Amniotic epithelial cell (primary cell): Measurements from ENCODE around the gene PIK3CB.

Source experiments
- DNase-seq: peaks from one replicate; pipeline ENCODE4 v3.0.0-alpha.2; 2010; ENCODE audit warnings: low read depth

PIK3CB gene

DNA sequence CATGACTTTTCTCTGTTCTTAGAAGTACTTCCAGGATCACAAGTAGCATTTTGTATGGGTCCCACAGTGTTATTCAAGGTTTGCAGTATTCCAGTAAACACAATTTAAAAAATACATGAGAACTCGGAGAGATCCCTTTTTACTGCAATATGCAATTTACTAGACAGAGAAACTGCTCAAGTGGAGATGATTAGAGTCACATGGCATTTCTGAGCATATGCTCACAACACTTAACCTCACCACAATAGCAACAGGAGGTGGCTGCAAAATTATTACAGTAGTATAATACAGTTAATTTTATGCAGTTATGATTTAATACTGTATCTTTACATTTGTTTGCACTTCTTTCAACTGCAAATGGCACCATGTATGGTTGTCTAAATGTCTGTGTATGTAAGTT, 87.5 kb downstream of the PIK3CB start:
- no peak for DNase-seq

DNA sequence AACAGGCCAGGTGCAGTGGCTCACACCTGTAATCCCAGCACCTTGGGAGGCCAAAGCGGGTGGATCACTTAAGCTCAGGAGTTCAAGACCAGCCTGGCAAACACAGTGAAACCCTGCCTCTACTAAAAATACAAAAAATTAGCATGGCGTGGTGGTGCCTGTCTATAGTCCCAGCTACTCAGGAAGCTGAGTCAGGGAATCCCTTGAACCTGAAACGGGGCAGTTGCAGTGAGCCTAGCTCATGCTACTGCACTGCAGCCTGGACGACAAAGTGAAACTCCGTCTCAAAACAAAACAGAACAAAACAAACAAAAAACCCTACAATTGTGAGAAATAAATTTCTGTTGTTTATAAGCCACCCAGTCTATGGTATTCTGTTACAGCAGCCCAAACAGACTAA, 94.7 kb downstream of the PIK3CB start:
- DNase-seq: no peak

DNA sequence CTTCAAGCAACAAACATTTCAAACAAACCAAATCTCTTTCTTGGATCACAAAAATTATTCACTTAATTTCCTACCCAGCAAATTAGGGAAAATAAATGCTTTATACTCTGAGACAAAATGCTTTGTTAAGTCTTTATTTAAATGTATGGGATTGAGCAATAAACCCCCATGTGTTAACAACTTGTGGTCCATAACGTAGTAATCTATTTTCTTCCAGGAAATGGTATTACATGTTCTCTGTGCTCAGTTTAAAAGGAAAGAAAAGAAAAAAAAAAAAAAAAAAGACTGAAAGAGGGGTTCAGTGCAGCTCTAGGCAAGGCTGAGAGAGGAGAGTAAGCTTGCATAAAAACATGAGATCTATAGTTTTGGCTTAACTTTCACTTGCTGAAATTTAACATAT, 102.3 kb downstream of the PIK3CB start:
- peak; percentile 7 for DNase-seq

DNA sequence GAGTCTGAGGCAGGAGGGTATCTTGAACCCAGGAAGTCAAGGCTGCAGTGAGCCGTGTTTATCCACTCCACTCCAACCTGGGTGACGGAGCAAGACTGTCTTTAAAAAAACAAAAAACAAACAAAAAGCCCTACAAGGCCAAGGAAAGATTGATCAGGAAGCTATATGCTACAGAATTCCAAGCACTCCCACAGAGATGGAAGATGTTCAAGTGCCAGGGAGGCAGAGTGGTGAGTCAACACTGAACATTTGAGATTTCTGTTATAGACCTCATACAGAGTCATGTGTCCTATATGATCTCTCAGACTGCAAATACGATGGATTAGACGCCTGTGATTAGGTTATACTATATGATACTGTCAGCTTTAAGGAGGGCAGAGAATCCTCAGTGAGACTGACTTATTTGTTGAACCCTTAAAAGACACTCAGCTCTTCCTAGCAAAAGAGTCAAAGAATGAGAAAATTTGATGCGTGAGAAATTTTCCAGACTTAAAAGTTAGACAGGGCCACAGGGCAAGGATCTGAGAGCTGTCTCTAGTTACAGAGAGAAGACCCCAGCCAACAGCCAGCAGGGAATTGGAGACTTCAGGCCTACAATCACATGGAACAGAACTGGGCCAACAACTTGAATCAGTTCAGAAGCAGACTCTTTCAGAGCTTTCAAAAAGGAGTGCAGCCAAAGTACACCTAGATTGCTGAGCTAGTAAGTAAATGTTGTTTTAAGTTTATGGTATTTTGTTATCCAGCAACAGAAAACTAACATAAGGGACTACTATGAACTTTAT, 107.6 kb downstream of the PIK3CB start:
- DNase-seq: peak; percentile 18

DNA sequence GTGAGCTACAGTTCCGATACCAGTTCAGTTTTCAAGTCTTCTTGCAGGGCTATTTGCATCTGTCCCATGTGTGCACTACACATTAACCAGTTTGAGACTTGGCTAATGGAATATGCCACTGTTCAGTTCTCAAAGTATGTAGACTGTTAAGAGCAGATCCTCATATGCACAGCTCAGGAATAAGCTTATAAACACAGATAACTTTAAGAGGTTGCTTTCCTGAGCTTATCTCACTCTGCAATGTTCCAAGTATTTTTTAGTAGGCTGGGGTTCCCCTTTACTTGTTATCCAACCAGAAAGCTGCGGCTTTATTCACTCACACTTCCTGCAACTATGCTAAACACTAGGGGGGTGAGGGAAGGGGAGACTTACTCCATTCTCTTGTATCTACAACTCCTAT, 108.7 kb downstream of the PIK3CB start:
- DNase-seq: peak; percentile 28

DNA sequence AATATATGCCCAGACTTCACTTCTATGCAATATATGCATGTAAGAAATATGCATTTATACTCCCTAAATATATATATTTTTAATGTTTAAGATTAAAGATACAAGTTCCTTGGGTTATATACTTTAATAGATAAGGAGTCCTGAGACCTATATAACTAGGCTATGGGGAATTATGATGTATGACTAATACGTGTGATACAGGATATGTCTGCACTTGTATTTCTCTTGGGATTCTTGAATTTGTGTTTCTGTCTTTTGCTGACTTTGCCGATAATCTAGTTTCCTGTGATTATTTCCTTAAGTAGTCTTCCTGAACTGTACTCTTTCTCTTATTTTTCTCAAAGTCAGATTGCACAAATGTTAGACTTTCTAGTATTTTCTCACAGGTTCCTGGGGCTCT, 109.6 kb downstream of the PIK3CB start:
- DNase-seq: no peak

DNA sequence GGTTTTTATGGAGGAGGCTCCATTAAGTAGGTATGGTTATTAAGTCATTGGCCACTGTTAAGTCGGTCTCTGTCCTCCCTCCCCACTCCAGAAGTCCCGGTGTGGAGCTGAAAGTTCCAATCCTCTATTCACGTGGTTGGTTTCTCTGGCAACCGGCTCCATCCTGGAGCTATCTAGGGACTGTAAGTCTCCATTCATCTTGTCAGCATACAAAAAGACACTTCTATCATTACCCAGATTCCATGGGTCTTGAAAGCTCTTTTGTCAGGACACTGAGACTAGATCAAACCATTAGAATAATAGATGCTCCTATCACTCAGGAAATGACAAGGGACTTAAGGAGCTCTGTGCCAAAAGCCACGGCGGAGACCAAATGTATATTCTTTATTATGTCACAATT, 110.3 kb downstream of the PIK3CB start:
- no peak for DNase-seq

DNA sequence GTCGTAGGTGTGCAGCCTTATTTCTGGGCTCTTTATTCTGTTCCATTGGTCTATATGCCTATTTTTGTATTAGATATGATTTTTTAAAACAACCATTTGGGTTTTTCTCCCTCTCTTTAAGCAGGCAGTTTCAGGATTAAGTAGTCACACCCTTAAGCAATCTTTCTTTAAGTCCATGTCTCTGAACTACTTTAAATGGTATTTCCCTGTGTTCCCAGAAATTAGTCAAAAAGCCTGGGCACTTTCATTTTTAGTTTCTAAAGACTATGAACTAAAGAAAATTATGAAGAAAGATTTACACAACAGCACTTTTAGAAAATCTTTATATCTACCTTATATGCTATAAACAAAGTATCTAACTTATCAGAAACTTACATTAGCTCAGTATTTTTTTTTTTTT, 115.9 kb downstream of the PIK3CB start:
- DNase-seq: no peak

DNA sequence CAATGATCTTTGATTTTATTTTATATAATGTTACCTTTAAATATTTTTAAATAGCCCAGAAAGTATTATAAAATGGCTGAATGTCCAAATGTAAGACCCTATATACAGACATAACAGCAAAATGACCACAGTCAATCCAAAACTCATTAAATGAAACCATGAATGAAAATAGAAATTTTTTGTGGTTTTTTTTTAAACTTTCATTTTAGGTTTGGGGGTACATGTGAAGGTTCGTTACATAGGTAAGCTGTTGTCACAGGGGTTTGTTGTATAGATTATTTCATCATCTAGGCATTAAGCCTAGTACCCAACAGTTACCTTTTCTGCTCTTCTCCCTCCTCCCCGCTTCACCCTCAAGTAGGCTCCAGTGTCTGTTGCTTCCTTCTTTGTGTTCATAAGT, 117.4 kb downstream of the PIK3CB start:
- DNase-seq: no peak

DNA sequence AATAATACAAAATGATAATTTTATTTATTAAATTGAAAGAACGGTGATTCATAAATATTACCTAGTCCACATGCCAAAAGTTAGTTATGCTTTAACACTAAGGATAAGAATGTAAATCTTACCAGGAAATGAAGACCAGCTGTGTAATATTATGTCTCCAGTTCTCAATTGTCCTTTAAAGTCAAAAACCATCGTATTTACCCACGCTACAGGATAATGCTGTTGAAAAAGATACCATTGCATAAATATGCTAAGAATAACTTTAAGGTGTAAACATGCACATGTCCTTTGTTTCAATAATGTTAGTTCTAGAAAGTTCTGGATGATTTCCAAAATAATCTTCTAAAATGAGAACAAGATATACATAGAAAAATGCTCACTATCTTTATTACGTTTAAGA, 122.6 kb downstream of the PIK3CB start:
- DNase-seq: no peak

DNA sequence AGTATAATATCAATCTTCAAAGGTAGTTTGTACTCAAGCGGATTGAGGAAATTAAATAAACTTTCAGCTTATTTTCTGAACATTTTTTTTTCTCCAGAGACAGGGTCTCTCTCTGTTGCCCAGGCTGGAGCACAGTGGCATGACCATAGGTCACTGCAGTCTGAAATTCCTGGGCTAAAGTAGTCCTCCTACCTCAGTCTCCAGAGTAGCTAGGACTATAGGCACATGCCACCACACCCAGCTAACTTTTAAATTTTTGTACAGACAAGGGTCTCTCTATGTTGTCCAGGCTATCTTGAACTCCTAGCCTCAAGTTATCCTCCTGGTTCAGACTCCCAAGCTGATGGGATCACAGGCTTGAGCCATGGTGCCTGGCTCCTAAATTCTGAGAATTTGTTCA, 129.1 kb downstream of the PIK3CB start:
- no peak for DNase-seq

DNA sequence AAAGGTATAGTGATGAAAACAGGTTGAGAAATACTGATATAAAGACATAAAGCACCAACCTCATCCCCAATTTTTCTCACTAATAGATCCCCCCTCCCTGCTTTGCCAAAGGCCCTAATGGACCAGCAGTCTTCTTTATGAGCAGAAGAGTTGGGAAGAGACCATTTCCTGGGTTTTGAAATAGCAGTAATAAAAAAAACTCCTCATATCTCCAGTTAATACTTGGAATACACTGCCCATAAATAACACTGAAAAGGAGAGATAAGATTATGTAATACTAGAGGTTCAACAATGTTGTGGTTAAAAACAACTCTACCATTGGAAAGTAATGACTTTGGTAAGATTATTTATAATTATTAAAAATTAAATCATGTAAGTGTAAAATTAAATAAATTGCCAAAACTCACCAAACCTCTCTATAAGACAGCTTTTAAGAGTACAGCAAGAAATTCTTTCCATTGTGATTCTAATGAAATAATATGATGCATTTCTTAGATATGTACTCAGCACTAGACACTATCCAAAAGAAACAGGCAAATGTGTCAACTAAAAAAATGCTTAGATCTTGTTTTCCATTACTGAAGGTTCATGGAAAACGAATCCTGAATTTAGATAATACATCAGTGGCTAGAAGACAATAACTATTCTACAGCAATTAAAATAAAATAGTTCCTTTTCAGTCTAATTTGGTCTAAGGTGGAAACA, 137.9 kb downstream of the PIK3CB start:
- peak; percentile 85 for DNase-seq

DNA sequence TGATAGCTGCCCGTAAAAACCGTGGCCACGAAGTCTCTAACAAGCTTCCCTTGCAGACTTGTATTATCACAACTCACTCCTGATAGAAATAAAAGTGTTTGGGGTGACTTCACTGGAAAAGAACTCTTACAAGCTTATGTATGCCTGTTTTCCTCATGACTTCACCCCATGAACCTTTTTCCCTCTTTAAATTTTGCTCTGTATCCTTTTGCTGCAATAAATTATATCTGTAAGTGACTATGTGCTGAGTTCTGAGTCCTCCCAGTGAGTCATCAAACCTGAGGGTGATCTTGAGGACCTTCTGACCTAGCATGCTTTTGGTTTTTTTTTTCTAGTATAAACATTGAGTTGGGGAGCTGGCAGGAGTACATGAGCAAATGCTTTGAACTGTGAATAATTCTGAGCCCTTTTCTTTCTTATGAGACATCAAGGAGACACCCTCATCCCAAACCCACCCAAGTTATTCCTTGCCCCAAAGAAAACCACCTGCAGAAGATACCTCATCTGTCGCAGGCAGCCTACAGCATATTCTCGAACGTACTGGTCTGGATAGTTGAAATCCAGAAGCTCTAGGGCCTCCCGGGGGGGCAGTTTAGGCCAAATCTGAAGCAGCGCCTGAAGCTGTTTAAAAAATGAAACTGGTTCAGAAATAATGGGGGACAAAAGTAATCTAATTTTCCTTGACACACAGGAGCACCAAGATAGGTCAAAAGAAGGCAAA, 140.3 kb downstream of the PIK3CB start:
- DNase-seq: peak; percentile 99

DNA sequence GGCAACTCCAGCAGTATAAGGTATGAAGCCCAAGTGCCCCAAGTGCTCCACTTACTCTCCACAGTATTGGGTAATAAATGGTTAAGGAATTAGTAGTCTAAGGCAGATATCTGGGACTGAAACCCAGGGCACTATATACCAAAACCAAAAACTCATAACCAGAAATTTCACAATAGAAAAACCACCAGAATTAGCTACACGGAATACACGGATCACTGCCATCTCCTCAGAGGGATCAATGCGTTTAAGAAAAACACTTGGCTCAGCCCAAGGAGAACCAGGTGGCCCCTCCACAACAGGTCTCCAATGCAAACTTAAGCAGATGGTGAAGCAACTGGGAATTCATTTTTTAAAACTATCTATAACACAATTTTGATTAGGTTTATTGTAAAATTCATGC, 142.6 kb downstream of the PIK3CB start:
- DNase-seq: peak; percentile 34

DNA sequence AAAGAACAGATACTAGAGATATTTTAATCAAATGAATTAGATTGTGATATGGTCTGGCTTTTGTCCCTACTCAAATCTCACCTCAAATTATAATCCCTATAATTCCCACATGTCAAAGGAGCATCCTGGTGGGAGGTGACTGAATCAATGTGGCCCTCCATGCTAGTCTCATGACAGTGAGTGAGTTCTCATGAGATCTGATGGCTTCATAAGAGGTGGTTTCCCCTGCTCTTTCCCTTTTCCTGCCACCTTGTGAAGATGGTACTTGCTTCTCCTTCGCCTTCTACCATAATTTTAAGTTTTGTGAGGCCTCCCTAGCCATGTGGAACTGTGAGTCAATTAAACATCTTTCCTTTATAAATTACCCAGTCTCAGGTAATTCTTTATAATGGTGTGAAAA, 143.4 kb downstream of the PIK3CB start:
- no peak for DNase-seq

DNA sequence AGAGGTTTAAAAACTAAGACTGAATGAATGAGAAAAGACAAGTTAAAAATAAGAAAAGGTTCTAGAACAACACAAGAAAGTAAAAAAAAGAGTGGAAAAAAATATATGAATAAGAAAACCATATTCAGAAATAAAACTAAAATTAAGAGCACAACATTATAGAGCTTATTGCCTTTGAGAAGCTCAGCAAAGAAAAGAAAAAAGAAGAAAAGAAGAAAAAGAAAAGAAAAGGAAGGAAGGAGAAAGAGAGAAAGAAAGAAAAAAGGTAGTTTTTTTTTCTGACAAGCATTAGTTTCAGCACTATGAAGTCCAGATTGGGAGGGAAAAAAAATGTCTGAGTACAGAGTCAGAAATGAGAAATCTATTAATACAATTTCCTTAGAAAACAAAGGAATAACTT, 144.7 kb downstream of the PIK3CB start:
- no peak for DNase-seq

DNA sequence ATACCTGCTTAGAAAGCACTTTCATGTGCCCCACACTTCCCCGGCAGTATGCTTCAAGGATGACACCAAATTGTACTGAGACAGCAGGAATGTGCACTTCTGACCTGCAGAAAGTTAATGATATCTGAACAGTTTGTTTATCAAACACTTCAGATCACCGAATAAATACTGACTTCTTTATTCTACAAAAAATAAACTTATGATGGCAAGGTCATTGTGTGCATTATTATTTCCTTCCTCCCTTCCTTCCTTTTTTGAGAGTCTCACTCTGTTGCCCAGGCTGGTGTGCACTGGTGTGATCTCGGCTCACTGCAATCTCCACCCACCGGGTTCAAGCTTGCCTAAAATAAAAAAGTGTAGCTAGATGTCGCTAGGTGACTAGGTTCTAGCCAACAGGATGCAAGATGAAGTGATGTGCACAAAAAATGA, 145.8 kb downstream of the PIK3CB start:
- no peak for DNase-seq

DNA sequence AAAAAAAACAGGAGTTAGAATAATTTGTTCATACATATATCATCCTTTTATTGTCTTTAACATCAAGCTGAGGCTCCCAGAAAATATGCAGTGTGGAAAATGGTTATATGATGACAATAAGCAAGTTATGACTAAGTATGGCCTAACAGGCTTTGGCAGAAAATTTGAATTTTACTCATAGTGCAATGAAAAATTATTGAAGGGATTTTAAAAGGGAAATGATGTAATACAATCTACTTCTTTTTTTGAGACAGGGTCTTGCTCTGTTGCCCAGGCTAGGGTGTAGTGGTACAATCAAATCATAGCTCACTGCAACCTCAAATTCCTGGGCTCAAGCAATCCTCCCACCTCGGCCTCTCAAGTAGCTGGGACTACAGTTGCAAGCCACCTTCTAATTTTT, 147.5 kb downstream of the PIK3CB start:
- DNase-seq: no peak

DNA sequence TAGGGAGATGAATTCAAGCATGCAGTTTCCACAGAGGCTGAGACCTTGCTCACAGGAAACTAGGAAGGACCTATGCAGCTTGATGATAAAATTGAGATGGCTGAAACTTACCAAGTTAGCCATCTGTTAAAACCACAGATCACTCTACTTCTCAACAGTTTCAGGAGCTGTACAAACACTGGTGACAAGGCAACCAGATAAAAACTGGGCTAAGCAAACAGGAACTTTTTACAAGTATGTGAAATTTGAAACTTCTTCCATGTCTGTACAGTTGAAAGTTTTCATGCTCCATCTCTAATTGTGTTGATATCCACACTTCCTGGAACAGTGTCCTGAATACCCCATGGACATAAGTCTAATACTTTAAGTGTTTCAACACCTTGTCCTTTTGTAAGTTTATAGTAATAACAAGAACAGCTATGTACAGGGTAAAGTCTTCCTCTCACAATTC, 147.9 kb downstream of the PIK3CB start:
- peak; percentile 82 for DNase-seq

DNA sequence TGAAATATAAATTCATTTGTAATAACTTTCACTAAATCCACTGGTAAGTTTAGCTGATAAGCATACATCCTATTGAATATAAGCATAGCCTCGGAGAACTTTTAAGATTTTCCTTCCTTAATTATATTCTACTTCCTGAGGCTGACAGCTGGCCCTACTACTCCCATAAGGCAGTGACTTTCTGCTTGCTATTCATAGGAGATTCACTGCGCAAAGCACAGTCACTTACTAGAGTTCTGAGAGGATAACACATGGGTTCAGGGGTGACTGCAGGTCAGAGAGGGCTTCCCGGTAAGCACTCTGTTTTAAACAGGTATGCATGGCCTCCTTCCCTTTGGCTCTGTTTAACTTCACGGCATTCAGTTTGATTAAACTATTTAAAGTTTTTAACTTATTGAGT, 150.3 kb downstream of the PIK3CB start:
- no peak for DNase-seq

DNA sequence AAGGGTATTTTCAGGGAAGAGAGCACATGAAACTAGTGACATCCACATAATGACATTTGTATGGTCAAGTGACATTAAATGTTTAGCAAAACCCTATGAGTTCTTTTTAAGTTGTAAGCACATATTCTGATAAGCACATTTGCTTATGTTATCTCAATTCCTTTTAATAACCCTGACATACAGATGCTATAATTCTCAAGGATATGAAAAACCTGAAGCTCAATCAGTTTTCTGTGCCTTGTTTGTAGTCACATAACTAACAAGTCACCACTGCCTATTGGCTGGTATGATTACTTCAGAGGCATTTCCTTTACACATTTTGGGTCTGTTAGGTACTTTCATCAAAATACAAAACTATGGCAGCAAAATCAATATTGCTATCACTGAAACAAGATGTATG, 152.1 kb downstream of the PIK3CB start:
- no peak for DNase-seq

DNA sequence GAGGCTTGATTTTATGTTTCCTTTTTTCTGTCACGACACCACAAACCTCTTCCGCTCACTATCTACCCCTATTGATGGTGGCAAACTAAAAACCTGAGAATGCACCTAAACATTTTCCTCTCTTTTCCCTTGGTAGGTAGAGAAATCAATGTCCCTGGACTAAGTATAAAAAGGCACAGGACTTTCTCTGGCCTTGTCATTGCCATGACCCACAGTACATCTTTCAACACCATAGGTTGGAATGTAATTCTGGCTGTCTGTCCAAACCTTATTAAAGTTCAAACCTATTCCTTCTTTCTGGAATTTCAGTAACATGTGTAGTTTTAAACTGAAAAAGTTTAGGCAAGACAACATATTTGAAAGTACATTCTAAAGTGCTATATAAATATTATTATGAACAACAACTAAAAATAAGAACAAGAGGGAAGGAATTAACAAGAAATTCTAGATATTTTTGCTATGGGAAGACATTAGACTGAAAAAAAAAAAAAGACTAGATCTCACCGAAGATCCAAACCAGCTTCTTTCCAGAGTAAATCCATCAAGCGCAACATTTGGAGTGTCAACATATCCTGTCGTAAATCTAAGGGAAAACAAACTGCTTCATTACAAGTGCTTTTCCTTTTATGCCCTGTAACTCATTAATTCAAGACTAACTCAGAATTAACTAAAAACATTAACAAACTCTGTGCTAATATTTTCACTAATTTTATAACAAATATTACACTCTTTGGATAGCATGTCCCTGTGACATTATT, 153.1 kb downstream of the PIK3CB start:
- peak; percentile 32 for DNase-seq
